HG02981 (cell line): ENCODE data around the gene PEX13.
"Not testable (repeated sequence)": the region's sequence is repeated elsewhere in the genome, so short reads cannot be mapped to it uniquely, and the experiment has no call there.

ENCODE experiments used
- ATAC-seq: cut with Tn5 transposase; IDR thresholded peaks from one replicate; pipeline ENCODE4 v1.9.1; 2021; ENCODE audit warnings: mild to moderate bottlenecking, moderate library complexity; ENCODE audit not compliant: unreplicated experiment

The PEX13 gene

GRCh38 chr2:61006486-61007105, 10.9 kb upstream of the PEX13 start:
- no peak for ATAC-seq

GRCh38 chr2:61009355-61009754, 8.2 kb upstream of the PEX13 start:
- ATAC-seq, result no peak

GRCh38 chr2:61011678-61012077, 5.8 kb upstream of the PEX13 start:
- ATAC-seq, result no peak

GRCh38 chr2:61012303-61012702, 5.2 kb upstream of the PEX13 start:
- not testable (repeated sequence) for ATAC-seq

GRCh38 chr2:61013382-61013781, 4.1 kb upstream of the PEX13 start:
- ATAC-seq, result no peak

- ATAC-seq, result no peak
These were observed 2.8 kb upstream of the PEX13 start for GRCh38 chr2:61014763-61015162.

GRCh38 chr2:61015976-61016375, 1.5 kb upstream of the PEX13 start:
- no peak for ATAC-seq

GRCh38 chr2:61016392-61017002, 1.0 kb upstream of the PEX13 start:
- peak; percentile 18 for ATAC-seq

GRCh38 chr2:61017003-61017555, 441 bp upstream of the PEX13 start:
- peak; percentile 62 for ATAC-seq

- no peak for ATAC-seq
These were observed 817 bp downstream of the PEX13 start for GRCh38 chr2:61018318-61018755.

GRCh38 chr2:61018798-61019197, 1.3 kb downstream of the PEX13 start:
- ATAC-seq, result no peak

GRCh38 chr2:61021228-61021660, 3.7 kb downstream of the PEX13 start:
- ATAC-seq, result no peak

GRCh38 chr2:61023670-61024069, 6.2 kb downstream of the PEX13 start:
- no peak for ATAC-seq

- ATAC-seq, result no peak
These were observed 12.0 kb downstream of the PEX13 start for GRCh38 chr2:61029533-61029932.

GRCh38 chr2:61034592-61034991, 17.1 kb downstream of the PEX13 start:
- not testable (repeated sequence) for ATAC-seq

GRCh38 chr2:61036643-61037042, 19.1 kb downstream of the PEX13 start:
- ATAC-seq, result not testable (repeated sequence)

- no peak for ATAC-seq
These were observed 25.3 kb downstream of the PEX13 start for GRCh38 chr2:61042807-61043206.

GRCh38 chr2:61044636-61045035, 27.1 kb downstream of the PEX13 start:
- no peak for ATAC-seq

GRCh38 chr2:61045226-61045625, 27.7 kb downstream of the PEX13 start:
- ATAC-seq, result no peak

GRCh38 chr2:61045999-61046398, 28.5 kb downstream of the PEX13 start:
- no peak for ATAC-seq

GRCh38 chr2:61055557-61055956, 38.0 kb downstream of the PEX13 start:
- ATAC-seq, result no peak

GRCh38 chr2:61057562-61057961, 40.0 kb downstream of the PEX13 start:
- no peak for ATAC-seq
